Keratinocyte (primary cell): ENCODE results near the gene SLC9A7. TPM values are rescaled to one million over a fixed set of nuclear protein-coding genes. Genes with fewer than 3 reads are reported as not detected.

Experiments
- DNase-seq: peaks from one replicate; pipeline ENCODE4 v3.0.0-alpha.2; 2011; ENCODE audit warnings: low read depth, missing footprints, low spot score
- FAIRE-seq: peaks from 2 replicates; lab custom pipeline; 2011; peaks lifted over from hg19 to GRCh38; lab: Jason Lieb, UNC
- H2AFZ ChIP-seq: 2 replicates; pipeline ENCODE4 v1.6.0; 2012; ENCODE audit warnings: low read length, control low read depth, inconsistent platforms; ENCODE audit not compliant: control insufficient read depth
- H3K27ac ChIP-seq: 2 replicates; pipeline ENCODE4 v1.5.1; 2011; ENCODE audit warnings: low read length; ENCODE audit not compliant: control insufficient read depth, insufficient read depth
- H3K27me3 ChIP-seq: 3 replicates; pipeline ENCODE4 v1.6.0; 2011; ENCODE audit warnings: low read length; ENCODE audit not compliant: control insufficient read depth, insufficient read depth; ENCODE audit errors: extremely low read depth
- H3K36me3 ChIP-seq, 2 experiments: 2 replicates in 1 of 2; 3 replicates in 1 of 2; pipeline ENCODE4 v1.5.1; 2011; ENCODE audit warnings: low read length in 2 of 2, mild to moderate bottlenecking in 1 of 2; ENCODE audit not compliant: control insufficient read depth in 2 of 2, insufficient read depth in 2 of 2; ENCODE audit errors: extremely low read depth in 1 of 2
- H3K4me1 ChIP-seq: 3 replicates; pipeline ENCODE4 v1.5.1; 2011; ENCODE audit warnings: low read length; ENCODE audit not compliant: control insufficient read depth, insufficient read depth; ENCODE audit errors: extremely low read depth
- H3K4me2 ChIP-seq: 3 replicates; pipeline ENCODE4 v1.6.0; 2011; ENCODE audit warnings: low read depth, low read length; ENCODE audit not compliant: control insufficient read depth, insufficient read depth; ENCODE audit errors: extremely low read depth
- H3K4me3 ChIP-seq, 3 experiments: fragments of 200-600 bp in 1 of 3; sonication (generic) in 1 of 3; 2 replicates in 2 of 3; 3 replicates in 1 of 3; pipeline ENCODE4 v1.5.1; 2011 to 2016; ENCODE audit warnings: low read length in 3 of 3, mild to moderate bottlenecking in 3 of 3, control low read depth in 2 of 3, inconsistent platforms in 1 of 3, low read depth in 1 of 3, mixed read lengths in 1 of 3, mixed run types in 1 of 3, moderate library complexity in 1 of 3; ENCODE audit not compliant: control insufficient read depth in 2 of 3, insufficient read depth in 2 of 3; ENCODE audit errors: extremely low read depth in 1 of 3
- H3K79me2 ChIP-seq: 2 replicates; pipeline ENCODE4 v1.6.0; 2012; ENCODE audit warnings: low read length; ENCODE audit not compliant: control insufficient read depth, insufficient read depth
- H3K9ac ChIP-seq: 3 replicates; pipeline ENCODE4 v1.6.0; 2011; ENCODE audit warnings: low read length; ENCODE audit not compliant: control insufficient read depth, insufficient read depth; ENCODE audit errors: extremely low read depth
- H3K9me1 ChIP-seq: 3 replicates; pipeline ENCODE4 v1.6.0; 2011; ENCODE audit warnings: low read length; ENCODE audit not compliant: control insufficient read depth, insufficient read depth; ENCODE audit errors: extremely low read depth
- H3K9me3 ChIP-seq: 2 replicates; pipeline ENCODE4 v1.5.1; 2012; ENCODE audit warnings: low read depth, low read length; ENCODE audit not compliant: control insufficient read depth
- H4K20me1 ChIP-seq: 3 replicates; pipeline ENCODE4 v1.6.0; 2011; ENCODE audit warnings: low read length; ENCODE audit not compliant: control insufficient read depth, insufficient read depth; ENCODE audit errors: extremely low read depth
- CTCF ChIP-seq, 3 experiments: IDR thresholded peaks in 1 of 3; conservative IDR thresholded peaks in 1 of 3; optimal IDR thresholded peaks in 1 of 3; 2 replicates in 2 of 3; 3 replicates in 1 of 3; pipeline versions ENCODE3 to v1.5.1; 2011; ENCODE audit warnings: low read length in 3 of 3, mild to moderate bottlenecking in 3 of 3, moderate library complexity in 2 of 3, control low read depth in 1 of 3, inconsistent platforms in 1 of 3; ENCODE audit not compliant: insufficient read depth in 2 of 3; ENCODE audit errors: extremely low read depth in 1 of 3
- EZH2 ChIP-seq: IDR thresholded peaks from one replicate; pipeline ENCODE4 v1.6.1; 2012; ENCODE audit warnings: inconsistent platforms, mild to moderate bottlenecking, low read length, moderate library complexity
- dilution Hi-C: fragments of 300-500 bp; cut with MboI; formaldehyde crosslinking; loops from one replicate; pipeline ENCODE4 v1.7.0; 2020; ENCODE audit warnings: low sequenced_read_pairs; ENCODE audit not compliant: extremely low pct_ligation_motif_present
- polyA plus RNA-seq, 5 experiments: library from polyadenylated mRNA; depleted of rRNA in 3 of 5; stranded (reverse) in 3 of 5; stranded (forward) in 1 of 5; unstranded in 1 of 5; fragments of >200 nt; gene quantifications; 1 replicate in 1 of 5; 2 replicates in 3 of 5; 3 replicates in 1 of 5; pipeline versions ENCODE4 v1.2.1 to v1.2.3, GENCODE V29; 2011 to 2012; ENCODE audit warnings: missing spikeins in 2 of 5, low read depth in 1 of 5, low replicate concordance in 1 of 5

The SLC9A7 gene
- polyA plus RNA-seq, 1 donor (not counting 4 experiments of a cell fraction or from before 2014, with no cell fraction given), result 8.1 TPM

GRCh38 chrX:46743046-46743445, 15.9 kb downstream of the SLC9A7 start:
- DNase-seq (no peak), FAIRE-seq (no peak)
- H3K36me3 ChIP-seq, result no peaks in the 10 kb centered on the region
- TF ChIP-seq CTCF (optimal IDR thresholded peaks at IDR 0.05 in 1 of 3, IDR thresholded peaks at IDR 0.05 in 1 of 3, conservative IDR thresholded peaks at IDR 0.05 in 1 of 3; ENCODE audit: extremely low read depth in 1 of 3, insufficient read depth in 2 of 3, low read length in 3 of 3) (no peak), EZH2 (no peak)
- no peaks in the 10 kb centered on the region for H4K20me1 ChIP-seq
- no peak overlapping the region for H3K4me3 ChIP-seq
- H3K4me2 ChIP-seq, result no peak overlapping the region
- H3K27me3 ChIP-seq, result no peaks in the 10 kb centered on the region
- no peaks in the 10 kb centered on the region for H3K9me1 ChIP-seq
- peaks cover 5% of the 10 kb centered on the region for H3K79me2 ChIP-seq
- no peak overlapping the region for H3K27ac ChIP-seq
- H2AFZ ChIP-seq, result no peak overlapping the region
- H3K9ac ChIP-seq, result no peak overlapping the region
- H3K4me1 ChIP-seq, result no peaks in the 10 kb centered on the region
- H3K9me3 ChIP-seq, result no peaks in the 10 kb centered on the region
- dilution Hi-C loops, result no loop called here

- no peak for TF ChIP-seq EZH2
- TF ChIP-seq CTCF (optimal IDR thresholded peaks at IDR 0.05 in 1 of 3, IDR thresholded peaks at IDR 0.05 in 1 of 3, conservative IDR thresholded peaks at IDR 0.05 in 1 of 3; ENCODE audit: extremely low read depth in 1 of 3, insufficient read depth in 2 of 3, low read length in 3 of 3), result no peak
- no peaks in the 10 kb centered on the region for H3K9me1 ChIP-seq
- H3K4me3 ChIP-seq, result no peak overlapping the region
- no peak for DNase-seq
- no peak overlapping the region for H3K27ac ChIP-seq
- no peak overlapping the region for H3K4me2 ChIP-seq
- H3K4me1 ChIP-seq, result no peaks in the 10 kb centered on the region
- H3K9ac ChIP-seq, result no peak overlapping the region
- no peaks in the 10 kb centered on the region for H4K20me1 ChIP-seq
- no peaks in the 10 kb centered on the region for H3K36me3 ChIP-seq
- no peaks in the 10 kb centered on the region for H3K27me3 ChIP-seq
- dilution Hi-C loops, result no loop called here
- no peak for FAIRE-seq
- peaks cover 2% of the 10 kb centered on the region for H3K9me3 ChIP-seq
- H3K79me2 ChIP-seq, result peaks cover 3% of the 10 kb centered on the region
- H2AFZ ChIP-seq, result no peak overlapping the region
Measured at GRCh38 chrX:46739736-46740135, 19.2 kb downstream of the SLC9A7 start.
